Measurements from ENCODE around the gene CYP4F11. TPM values are rescaled to one million over a fixed set of nuclear protein-coding genes. Genes with fewer than 3 reads are reported as not detected.
A peak's percentile ranks its signal among the peaks of the same experiment; 100 is the strongest.

Gene CYP4F11
- total RNA-seq, 4 donors from 2014 or later: 0.12 to 1.4 (median 0.66) TPM

GRCh38 chr19:15869109-15869555 lies 65.2 kb downstream of the CYP4F11 start:
- H3K4me3 ChIP-seq (ENCODE audit: low read depth, poor library complexity, severe bottlenecking): no peak overlapping the region
- intact Hi-C loops (cut with DNase I; ENCODE audit: low total_unique reads): no loop called here
- no peak for TF ChIP-seq POLR2A (IDR thresholded peaks at IDR 0.05)
- TF ChIP-seq CTCF (IDR thresholded peaks at IDR 0.05): no peak
- 1 to 3% methylated on average over 3 of the region's 3 CpGs for WGBS, 2 donors
- DNase-seq (ENCODE audit: low spot score in 2 of 2): peak in 1 of 2 donors; percentile 35

GRCh38 chr19:15866636-15867035 lies 67.7 kb downstream of the CYP4F11 start:
- intact Hi-C loops (cut with DNase I; ENCODE audit: low total_unique reads): no loop called here

GRCh38 chr19:15864824-15865223 lies 69.5 kb downstream of the CYP4F11 start:
- TF ChIP-seq POLR2A (IDR thresholded peaks at IDR 0.05): no peak
- TF ChIP-seq CTCF (IDR thresholded peaks at IDR 0.05): no peak
- WGBS, 2 donors: 56 to 69% methylated on average over 5 of the region's 5 CpGs
- H3K4me3 ChIP-seq (ENCODE audit: low read depth, poor library complexity, severe bottlenecking): no peak overlapping the region
- no peak for DNase-seq (ENCODE audit: low spot score in 2 of 2)
- intact Hi-C loops (cut with DNase I; ENCODE audit: low total_unique reads): no loop called here

More at GRCh38 chr19:15866636-15867035, 67.7 kb downstream of the CYP4F11 start:
- WGBS, 2 donors: 43 to 58% methylated on average over 5 of the region's 5 CpGs
- TF ChIP-seq CTCF (IDR thresholded peaks at IDR 0.05) (no peak), POLR2A (IDR thresholded peaks at IDR 0.05) (no peak)
- no peak for DNase-seq (ENCODE audit: low spot score in 2 of 2)
- H3K4me3 ChIP-seq (ENCODE audit: low read depth, poor library complexity, severe bottlenecking): no peak overlapping the region

GRCh38 chr19:15863272-15863671 lies 71.1 kb downstream of the CYP4F11 start:
- intact Hi-C loops (cut with DNase I; ENCODE audit: low total_unique reads): no loop called here

GRCh38 chr19:15862444-15862843 lies 71.9 kb downstream of the CYP4F11 start:
- 45 to 54% methylated on average over 7 of the region's 7 CpGs for WGBS, 2 donors
- no peak for TF ChIP-seq CTCF (IDR thresholded peaks at IDR 0.05)
- no peak for TF ChIP-seq POLR2A (IDR thresholded peaks at IDR 0.05)
- H3K4me3 ChIP-seq (ENCODE audit: low read depth, poor library complexity, severe bottlenecking): no peak overlapping the region
- no peak for DNase-seq (ENCODE audit: low spot score in 2 of 2)
- intact Hi-C loops (cut with DNase I; ENCODE audit: low total_unique reads): no loop called here

More at GRCh38 chr19:15863272-15863671, 71.1 kb downstream of the CYP4F11 start:
- H3K4me3 ChIP-seq (ENCODE audit: low read depth, poor library complexity, severe bottlenecking): no peak overlapping the region
- DNase-seq (ENCODE audit: low spot score in 2 of 2): no peak
- no peak for TF ChIP-seq POLR2A (IDR thresholded peaks at IDR 0.05)
- no peak for TF ChIP-seq CTCF (IDR thresholded peaks at IDR 0.05)
- WGBS, 2 donors: 69 to 74% methylated on average over 8 of the region's 8 CpGs

Other genes starting within 250 kb of the CYP4F11 start
- gene OR10H2, start 206.5 kb downstream of the CYP4F11 start, total RNA-seq: not detected
- gene OR10H3, start 196.5 kb downstream of the CYP4F11 start, total RNA-seq: not detected
- not detected for gene OR10H5, start 146.9 kb downstream of the CYP4F11 start, total RNA-seq
- gene OR10H1, start 118.9 kb downstream of the CYP4F11 start, total RNA-seq: under 1 TPM in 2 of 4 donors, not detected in 2; 0.06 to 0.30 TPM
- 1 to 10 TPM in 3 of 4 donors, under 1 TPM in 1; 0.91 to 4.2 (median 2.9) TPM for gene CYP4F2, start 36.5 kb downstream of the CYP4F11 start, total RNA-seq
- gene OR10H4, start 14.5 kb upstream of the CYP4F11 start, total RNA-seq: not detected
- 100 to 1,000 TPM; 217 to 303 (median 267) TPM for gene TPM4, start 142.0 kb upstream of the CYP4F11 start, total RNA-seq
- gene RAB8A, start 177.4 kb upstream of the CYP4F11 start, total RNA-seq: 10 to 100 TPM; 43.3 to 58.2 (median 50.8) TPM
- under 1 TPM in 1 of 4 donors, not detected in 3; 0.45 TPM for gene HSH2D, start 209.2 kb upstream of the CYP4F11 start, total RNA-seq
- not detected for gene CIB3, start 239.0 kb upstream of the CYP4F11 start, total RNA-seq

Data from lower leg skin (tissue), 4 donors.